ENCODE measurements around the gene TINAG. TPM values are rescaled to one million over a fixed set of nuclear protein-coding genes. Genes with fewer than 3 reads are reported as not detected.

The TINAG gene
- total RNA-seq, 2 experiments from 2014 or later, result not detected

- Mint-ChIP-seq H3K4me3 (no peak overlapping the region), H3K27me3 (no peaks in the 10 kb centered on the region), H3K27ac (no peak overlapping the region), H3K36me3 (ENCODE audit: low read depth) (no peaks in the 10 kb centered on the region), H3K4me1 (no peaks in the 10 kb centered on the region), H3K9me3 (peaks cover 2% of the 10 kb centered on the region)
- ChIA-PET POLR2A (no interaction called here), CTCF (no interaction called here)
- no peak for DNase-seq
Measured at GRCh38 chr6:54411767-54412166, 103.5 kb downstream of the TINAG start.

GRCh38 chr6:54415517-54415916, 107.3 kb downstream of the TINAG start:
- Mint-ChIP-seq H3K27ac (no peak overlapping the region), H3K9me3 (no peaks in the 10 kb centered on the region), H3K4me1 (no peaks in the 10 kb centered on the region), H3K36me3 (ENCODE audit: low read depth) (no peaks in the 10 kb centered on the region), H3K27me3 (no peaks in the 10 kb centered on the region), H3K4me3 (no peak overlapping the region)
- no peak for DNase-seq
- ChIA-PET POLR2A (no interaction called here), CTCF (no interaction called here)

- no peak overlapping the region for H3K27ac Mint-ChIP-seq
Measured at GRCh38 chr6:54419885-54420284, 111.6 kb downstream of the TINAG start.

GRCh38 chr6:54426995-54427394, 118.8 kb downstream of the TINAG start:
- Mint-ChIP-seq H3K9me3 (no peaks in the 10 kb centered on the region), H3K27me3 (no peaks in the 10 kb centered on the region), H3K36me3 (ENCODE audit: low read depth) (no peaks in the 10 kb centered on the region), H3K4me3 (no peak overlapping the region), H3K27ac (no peak overlapping the region), H3K4me1 (no peaks in the 10 kb centered on the region)
- no peak for DNase-seq
- ChIA-PET CTCF (no interaction called here), POLR2A (no interaction called here)

More at GRCh38 chr6:54419885-54420284, 111.6 kb downstream of the TINAG start:
- ChIA-PET POLR2A (no interaction called here), CTCF (no interaction called here)
- no peak for DNase-seq
- H3K27me3 Mint-ChIP-seq, result no peaks in the 10 kb centered on the region
- no peaks in the 10 kb centered on the region for H3K36me3 Mint-ChIP-seq (ENCODE audit: low read depth)
- H3K4me1 Mint-ChIP-seq, result no peaks in the 10 kb centered on the region
- no peaks in the 10 kb centered on the region for H3K9me3 Mint-ChIP-seq
- no peak overlapping the region for H3K4me3 Mint-ChIP-seq

- no peaks in the 10 kb centered on the region for H3K36me3 Mint-ChIP-seq (ENCODE audit: low read depth)
- POLR2A ChIA-PET, result no interaction called here
- no peak overlapping the region for H3K27ac Mint-ChIP-seq
- CTCF ChIA-PET, result no interaction called here
- no peaks in the 10 kb centered on the region for H3K27me3 Mint-ChIP-seq
- H3K4me3 Mint-ChIP-seq, result no peak overlapping the region
- H3K4me1 Mint-ChIP-seq, result no peaks in the 10 kb centered on the region
- no peaks in the 10 kb centered on the region for H3K9me3 Mint-ChIP-seq
- no peak for DNase-seq
Measured at GRCh38 chr6:54427396-54427937, 119.2 kb downstream of the TINAG start.

GRCh38 chr6:54428431-54428830, 120.2 kb downstream of the TINAG start:
- Mint-ChIP-seq H3K27me3 (no peaks in the 10 kb centered on the region), H3K4me1 (no peaks in the 10 kb centered on the region), H3K36me3 (ENCODE audit: low read depth) (no peaks in the 10 kb centered on the region), H3K4me3 (no peak overlapping the region), H3K27ac (no peak overlapping the region), H3K9me3 (no peaks in the 10 kb centered on the region)
- ChIA-PET CTCF (no interaction called here), POLR2A (no interaction called here)
- DNase-seq, result no peak

- no peaks in the 10 kb centered on the region for H3K9me3 Mint-ChIP-seq
- no peak overlapping the region for H3K27ac Mint-ChIP-seq
- no peaks in the 10 kb centered on the region for H3K36me3 Mint-ChIP-seq (ENCODE audit: low read depth)
- H3K4me3 Mint-ChIP-seq, result no peak overlapping the region
- no peaks in the 10 kb centered on the region for H3K4me1 Mint-ChIP-seq
- DNase-seq, result no peak
- POLR2A ChIA-PET, result no interaction called here
- CTCF ChIA-PET, result no interaction called here
- H3K27me3 Mint-ChIP-seq, result no peaks in the 10 kb centered on the region
Measured at GRCh38 chr6:54431466-54431865, 123.2 kb downstream of the TINAG start.

Other genes starting within 250 kb of the TINAG start
- not detected for gene MLIP, start 197.0 kb upstream of the TINAG start, total RNA-seq